Sigmoid colon (tissue), 7 donors: ENCODE measurements around the gene TRNT1. TPM values are rescaled to one million over a fixed set of nuclear protein-coding genes. Genes with fewer than 3 reads are reported as not detected.
A peak's percentile ranks its signal among the peaks of the same experiment; 100 is the strongest.

Experiments used
- DNase-seq: peaks from one replicate; pipeline ENCODE4 v3.0.0-alpha.2; 2019
- H3K27ac ChIP-seq, 4 donors: fragments of 200-600 bp; sonication (generic); one replicate each; pipeline ENCODE4 v1.5.1; 2016 to 2019; ENCODE audit warnings: mild to moderate bottlenecking in 1 of 4
- H3K27me3 ChIP-seq, 3 donors: fragments of 200-600 bp; sonication (generic); one replicate each; pipeline ENCODE4 v1.5.1; 2019; ENCODE audit warnings: mild to moderate bottlenecking in 1 of 3
- H3K36me3 ChIP-seq, 4 donors: fragments of 200-600 bp; sonication (generic); one replicate each; pipeline ENCODE4 v1.5.1; 2016 to 2019
- H3K4me1 ChIP-seq, 4 donors: fragments of 200-600 bp; sonication (generic); one replicate each; pipeline ENCODE4 v1.5.1; 2017 to 2019
- H3K4me3 ChIP-seq, 4 donors: fragments of 200-600 bp; sonication (generic); one replicate each; pipeline ENCODE4 v1.5.1; 2017 to 2019; ENCODE audit warnings: mild to moderate bottlenecking in 2 of 4, moderate library complexity in 1 of 4
- H3K9me3 ChIP-seq, 4 donors: fragments of 200-600 bp in 3 of 4; sonication (generic) in 3 of 4; one replicate each; pipeline versions ENCODE4 v1.5.1 to v1.6.1; 2013 to 2019
- CTCF ChIP-seq, 4 experiments: fragments of 450-650 bp in 3 of 4; fragments of 200-600 bp in 1 of 4; IDR thresholded peaks; one replicate each; pipeline ENCODE4 v1.5.1; 2016 to 2019; ENCODE audit warnings: antibody characterized with exemption in 4 of 4, mild to moderate bottlenecking in 3 of 4, moderate library complexity in 2 of 4
- EP300 ChIP-seq, 4 donors: sonication (generic); formaldehyde crosslinking; IDR thresholded peaks; one replicate each; pipeline ENCODE4 v1.6.1; 2017; ENCODE audit warnings: antibody characterized with exemption in 4 of 4
- POLR2A ChIP-seq, 2 donors: fragments of 450-650 bp; IDR thresholded peaks; one replicate each; pipeline ENCODE4 v1.6.1; 2016; ENCODE audit warnings: antibody characterized with exemption in 2 of 2, mild to moderate bottlenecking in 2 of 2, moderate library complexity in 2 of 2
- POLR2AphosphoS5 ChIP-seq, 4 donors: sonication (generic); formaldehyde crosslinking; IDR thresholded peaks; one replicate each; pipeline ENCODE4 v1.6.1; 2017; ENCODE audit warnings: antibody characterized with exemption in 4 of 4
- WGBS, 2 donors: extraction: QIAGEN DNeasy Blood & Tissue Kit; methylation state at CpG; one replicate each; pipeline ENCODE4 v1.1.7; 2013; 5-methylcytosine and 5-hydroxymethylcytosine counted together
- intact Hi-C: fragments of 100-400 bp; cut with DNase I; formaldehyde crosslinking; loops from one replicate; pipeline ENCODE4 v1.15.1; 2023
- polyA plus RNA-seq, 3 donors: library from polyadenylated mRNA; stranded (reverse); fragments of 200-250 nt; gene quantifications; one replicate each; pipeline ENCODE4 v1.2.3, GENCODE V29; 2013
- total RNA-seq, 4 donors: library from RNA; depleted of rRNA; stranded (reverse); fragments of >200 nt; gene quantifications; one replicate each; pipeline ENCODE4 v1.1.0, GENCODE V29; 2016
- donor health status: healthy with polysubstance abuse.
- donor health status: Bipolar disorder and iron deficiency.
- donor health status: healthy.

TRNT1 gene
- total and polyA plus RNA-seq, 7 donors: 7.8 to 17.7 (median 14.9) TPM

- Histone ChIP-seq H3K36me3 (peaks cover 4 to 96% (median 34%) of the 10 kb centered on the region in 4 donors), H3K4me1 (no peaks in the 10 kb centered on the region), H3K4me3 (no peak overlapping the region), H3K27me3 (no peaks in the 10 kb centered on the region), H3K9me3 (no peaks in the 10 kb centered on the region), H3K27ac (no peak overlapping the region)
- 90 to 93% methylated on average over 3 of the region's 3 CpGs for WGBS, 2 donors
- TF ChIP-seq EP300 (IDR thresholded peaks at IDR 0.05) (no peak), CTCF (IDR thresholded peaks at IDR 0.05) (no peak), POLR2A (IDR thresholded peaks at IDR 0.05) (no peak), POLR2AphosphoS5 (IDR thresholded peaks at IDR 0.05) (no peak)
- intact Hi-C loops: no loop called here
- no peak for DNase-seq
Measured at GRCh38 chr3:3165650-3166049, 38.9 kb downstream of the TRNT1 start.

- no peaks in the 10 kb centered on the region for H3K9me3 ChIP-seq
- H3K4me3 ChIP-seq: no peak overlapping the region
- no peak overlapping the region for H3K27ac ChIP-seq
- no peak for DNase-seq
- WGBS, 2 donors: 64 to 67% methylated on average over 5 of the region's 5 CpGs
- H3K4me1 ChIP-seq: no peaks in the 10 kb centered on the region
- peaks cover 9 to 85% (median 40%) of the 10 kb centered on the region in 4 donors for H3K36me3 ChIP-seq
- intact Hi-C loops: no loop called here
- no peaks in the 10 kb centered on the region for H3K27me3 ChIP-seq
- TF ChIP-seq CTCF (IDR thresholded peaks at IDR 0.05): peak in 1 of 4 experiments; percentile 9
- TF ChIP-seq EP300 (IDR thresholded peaks at IDR 0.05): no peak
Measured at GRCh38 chr3:3170998-3171397, 44.3 kb downstream of the TRNT1 start.

GRCh38 chr3:3172627-3173026 lies 45.9 kb downstream of the TRNT1 start:
- H3K9me3 ChIP-seq: no peaks in the 10 kb centered on the region
- H3K4me1 ChIP-seq: peaks cover 0 to 9% (median 7%) of the 10 kb centered on the region in 4 donors
- intact Hi-C loops: no loop called here
- H3K4me3 ChIP-seq: peak overlapping the region in 1 of 4 donors; percentile 7
- DNase-seq: no peak
- peaks cover 9 to 69% (median 32%) of the 10 kb centered on the region in 4 donors for H3K36me3 ChIP-seq
- H3K27me3 ChIP-seq: no peaks in the 10 kb centered on the region
- 6 to 15% methylated on average over 1 of the region's 1 CpG for WGBS, 2 donors
- H3K27ac ChIP-seq: peak overlapping the region; percentile 30 to 69 (median 54)
- no peak for TF ChIP-seq POLR2AphosphoS5 (IDR thresholded peaks at IDR 0.05)
- no peak for TF ChIP-seq EP300 (IDR thresholded peaks at IDR 0.05)
- no peak for TF ChIP-seq CTCF (IDR thresholded peaks at IDR 0.05)
- TF ChIP-seq POLR2A (IDR thresholded peaks at IDR 0.05): no peak

- H3K36me3 ChIP-seq: peaks cover 0 to 18% (median 12%) of the 10 kb centered on the region in 4 donors
- no peaks in the 10 kb centered on the region for H3K27me3 ChIP-seq
- WGBS, 2 donors: 55 to 57% methylated on average over 10 of the region's 10 CpGs
- intact Hi-C loops: loop anchor here (2.0 kb wide), 1 partner anchor 51 kb away; the partner anchor contains the start of gene TRNT1
- H3K27ac ChIP-seq: no peak overlapping the region
- no peak for DNase-seq
- H3K4me3 ChIP-seq: peak overlapping the region in 3 of 4 donors; percentile 73 to 97 (median 96)
- TF ChIP-seq CTCF (IDR thresholded peaks at IDR 0.05): no peak
- TF ChIP-seq EP300 (IDR thresholded peaks at IDR 0.05): no peak
- no peak for TF ChIP-seq POLR2AphosphoS5 (IDR thresholded peaks at IDR 0.05)
- no peaks in the 10 kb centered on the region for H3K9me3 ChIP-seq
- peaks cover 0 to 22% (median 21%) of the 10 kb centered on the region in 4 donors for H3K4me1 ChIP-seq
Measured at GRCh38 chr3:3177861-3178497, 51.2 kb downstream of the TRNT1 start.
